ENCODE measurements around the gene COPZ2.

DNA sequence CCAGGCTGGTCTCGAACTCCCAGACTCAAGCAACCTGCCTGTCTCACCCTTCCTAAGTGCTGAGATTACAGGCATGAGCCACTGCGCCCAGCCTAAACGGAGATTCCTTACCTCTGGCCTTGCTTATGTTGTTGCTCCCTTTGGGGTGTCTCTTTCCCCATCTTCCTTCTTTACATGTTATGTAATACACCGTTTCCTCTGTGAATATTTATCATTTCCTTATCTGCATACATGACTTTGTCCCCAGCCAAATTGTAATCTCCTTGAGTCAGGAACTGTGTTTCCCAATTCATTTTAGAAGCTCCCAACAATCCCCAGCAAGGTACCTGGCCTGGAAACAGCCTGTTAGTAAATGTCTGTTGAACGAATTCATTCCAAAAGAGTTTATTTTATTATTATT lies 15.7 kb downstream of the COPZ2 start:
- TF ChIP-seq FOXK2 (IDR thresholded peaks at IDR 0.05) (no peak), FOXA1 (IDR thresholded peaks at IDR 0.05) (no peak), SP1 (IDR thresholded peaks at IDR 0.05) (no peak), ELF4 (IDR thresholded peaks at IDR 0.05) (no peak), TARDBP (IDR thresholded peaks at IDR 0.05) (no peak), BHLHE40 (IDR thresholded peaks at IDR 0.05; ENCODE audit: borderline replicate concordance) (no peak), CTBP1 (IDR thresholded peaks at IDR 0.05; ENCODE audit: borderline replicate concordance) (no peak), HDGF (IDR thresholded peaks at IDR 0.05; ENCODE audit: borderline replicate concordance) (no peak), ARNT (IDR thresholded peaks at IDR 0.05) (no peak), SUZ12 (IDR thresholded peaks at IDR 0.05) (no peak), LEF1 (IDR thresholded peaks at IDR 0.05; ENCODE audit: borderline replicate concordance) (no peak)
- TF ChIP-seq, protein P1, sequence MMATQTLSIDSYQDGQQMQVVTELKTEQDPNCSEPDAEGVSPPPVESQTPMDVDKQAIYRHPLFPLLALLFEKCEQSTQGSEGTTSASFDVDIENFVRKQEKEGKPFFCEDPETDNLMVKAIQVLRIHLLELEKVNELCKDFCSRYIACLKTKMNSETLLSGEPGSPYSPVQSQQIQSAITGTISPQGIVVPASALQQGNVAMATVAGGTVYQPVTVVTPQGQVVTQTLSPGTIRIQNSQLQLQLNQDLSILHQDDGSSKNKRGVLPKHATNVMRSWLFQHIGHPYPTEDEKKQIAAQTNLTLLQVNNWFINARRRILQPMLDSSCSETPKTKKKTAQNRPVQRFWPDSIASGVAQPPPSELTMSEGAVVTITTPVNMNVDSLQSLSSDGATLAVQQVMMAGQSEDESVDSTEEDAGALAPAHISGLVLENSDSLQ (IDR thresholded peaks at IDR 0.05) = no peak

Measured in HEK293T (cell line).